ENCODE data around the gene UGT1A10. TPM values are rescaled to one million over a fixed set of nuclear protein-coding genes. Genes with fewer than 3 reads are reported as not detected.
"Not testable (repeated sequence)": the region's sequence is repeated elsewhere in the genome, so short reads cannot be mapped to it uniquely, and the experiment has no call there.

Gene UGT1A10
- not detected for total RNA-seq

DNA sequence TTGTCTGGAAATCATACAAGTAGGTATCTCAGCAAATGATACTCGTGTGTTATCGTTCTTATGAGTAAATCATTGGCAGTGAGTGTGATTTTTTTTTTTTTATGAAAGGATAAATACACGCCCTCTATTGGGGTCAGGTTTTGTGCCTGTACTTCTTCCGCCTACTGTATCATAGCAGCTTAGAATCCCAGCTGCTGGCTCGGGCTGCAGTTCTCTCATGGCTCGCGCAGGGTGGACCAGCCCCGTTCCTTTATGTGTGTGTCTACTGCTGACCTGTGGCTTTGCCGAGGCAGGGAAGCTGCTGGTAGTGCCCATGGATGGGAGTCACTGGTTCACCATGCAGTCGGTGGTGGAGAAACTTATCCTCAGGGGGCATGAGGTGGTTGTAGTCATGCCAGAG is at the start of gene UGT1A10:
UGT1A10 (plus strand) TSS at position 143 of the 400 bp plus-strand sequence; CDS start at position 218, 75 bp downstream.
- peaks cover 34% of the 10 kb centered on the region for H3K27me3 Mint-ChIP-seq (ENCODE audit: low read depth)
- DNase-seq; H3K9me3 Mint-ChIP-seq; H3K36me3 Mint-ChIP-seq (ENCODE audit: insufficient read depth); H3K4me1 Mint-ChIP-seq (ENCODE audit: low read depth); ATAC-seq; H3K4me3 Mint-ChIP-seq: not testable (repeated sequence)

- Mint-ChIP-seq H3K9me3 (no peaks in the 10 kb centered on the region), H3K27me3 (ENCODE audit: low read depth) (peaks cover 40% of the 10 kb centered on the region), H3K4me3 (no peak overlapping the region), H3K4me1 (ENCODE audit: low read depth) (no peaks in the 10 kb centered on the region), H3K36me3 (ENCODE audit: insufficient read depth) (no peaks in the 10 kb centered on the region)
- ATAC-seq (no peak), DNase-seq (no peak)
Observed at GRCh38 chr2:233588400-233588799, 47.8 kb upstream of the UGT1A10 start.

DNA sequence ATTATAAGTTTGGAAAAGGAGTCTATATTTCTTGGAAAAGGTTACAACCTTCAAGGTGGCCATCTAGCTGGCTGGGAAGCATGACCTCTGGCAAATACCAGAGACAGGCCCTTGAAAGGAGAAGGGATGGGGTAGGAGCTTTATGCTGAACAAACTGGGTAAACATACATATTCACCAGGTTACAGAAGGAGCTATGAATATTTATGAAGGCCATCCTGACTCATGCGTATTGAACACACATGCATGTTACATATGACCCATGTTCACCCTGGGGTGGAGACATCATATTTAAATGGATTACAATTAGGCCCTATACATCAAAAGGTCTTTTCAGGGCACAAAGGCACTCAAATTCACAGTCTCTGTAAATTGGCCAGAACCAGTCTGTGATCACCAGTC is 43.5 kb upstream of the UGT1A10 start:
- ATAC-seq; H3K36me3 Mint-ChIP-seq (ENCODE audit: insufficient read depth); H3K4me1 Mint-ChIP-seq (ENCODE audit: low read depth); H3K9me3 Mint-ChIP-seq; DNase-seq; H3K4me3 Mint-ChIP-seq: not testable (repeated sequence)
- H3K27me3 Mint-ChIP-seq (ENCODE audit: low read depth), result peaks cover 23% of the 10 kb centered on the region

DNA sequence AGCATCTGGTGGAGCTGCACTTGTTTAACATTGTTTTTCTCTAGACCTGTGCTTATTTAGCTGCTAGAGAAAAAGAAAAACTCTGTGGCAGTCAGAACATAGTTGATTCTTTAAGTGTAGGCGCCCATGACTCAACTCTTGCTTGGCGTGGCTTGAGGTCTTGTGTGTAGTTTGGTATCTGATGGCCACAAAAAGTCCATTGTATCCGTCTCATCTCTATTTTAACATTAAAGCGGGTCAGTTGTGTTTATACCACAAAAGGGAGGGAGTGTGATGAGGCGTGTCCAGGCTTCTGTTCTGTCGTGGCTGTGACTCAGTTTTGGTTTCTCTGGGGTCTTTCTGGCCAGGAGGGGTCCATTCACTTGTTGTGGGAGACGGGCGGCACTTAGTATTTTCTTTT is 43.0 kb upstream of the UGT1A10 start:
- no peaks in the 10 kb centered on the region for H3K36me3 Mint-ChIP-seq (ENCODE audit: insufficient read depth)
- H3K4me1 Mint-ChIP-seq (ENCODE audit: low read depth), result no peaks in the 10 kb centered on the region
- H3K4me3 Mint-ChIP-seq, result no peak overlapping the region
- DNase-seq (no peak), ATAC-seq (no peak)
- no peaks in the 10 kb centered on the region for H3K9me3 Mint-ChIP-seq
- H3K27me3 Mint-ChIP-seq (ENCODE audit: low read depth), result peaks cover 21% of the 10 kb centered on the region

DNA sequence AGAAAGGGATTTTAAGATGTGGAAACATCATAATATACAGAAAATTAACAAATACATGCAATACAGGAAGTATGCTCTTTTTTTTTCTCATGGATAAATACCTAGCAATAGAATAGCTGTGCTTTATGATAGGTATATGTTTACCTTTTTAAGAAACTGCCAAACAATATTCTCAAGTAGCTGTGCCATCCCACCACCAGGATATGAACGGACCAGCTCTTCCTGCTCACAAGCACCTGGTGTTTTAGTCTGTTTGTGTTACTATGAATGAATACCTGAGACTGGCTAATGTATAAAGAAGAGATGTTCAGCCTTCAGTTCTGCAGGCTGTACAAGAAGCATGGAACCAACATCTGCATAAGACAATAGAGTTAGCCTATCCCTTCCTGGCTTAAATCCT is 38.7 kb upstream of the UGT1A10 start:
- Mint-ChIP-seq H3K9me3 (no peaks in the 10 kb centered on the region), H3K36me3 (ENCODE audit: insufficient read depth) (no peaks in the 10 kb centered on the region), H3K4me3 (no peak overlapping the region), H3K4me1 (ENCODE audit: low read depth) (no peaks in the 10 kb centered on the region), H3K27me3 (ENCODE audit: low read depth) (peaks cover 25% of the 10 kb centered on the region)
- ATAC-seq, result no peak
- no peak for DNase-seq

DNA sequence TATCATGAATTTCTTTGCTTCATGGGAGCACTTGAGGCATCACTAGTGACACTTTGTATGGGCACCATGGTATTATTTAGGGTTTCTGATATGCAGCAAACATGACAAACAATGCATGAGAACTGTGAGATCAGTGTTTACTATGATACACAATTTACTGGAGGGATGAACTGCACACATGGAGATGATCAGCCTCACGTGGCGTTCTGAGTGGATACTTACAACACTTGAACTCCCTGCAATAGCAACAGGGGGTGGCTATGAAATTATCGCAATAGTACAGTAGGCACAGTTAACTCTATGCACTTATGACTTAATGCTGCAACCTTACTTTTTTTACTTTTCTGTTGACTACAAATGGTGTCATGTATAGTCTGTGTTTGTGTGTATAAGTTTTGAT is 37.3 kb upstream of the UGT1A10 start:
- H3K4me3 Mint-ChIP-seq, result no peak overlapping the region
- H3K27me3 Mint-ChIP-seq (ENCODE audit: low read depth), result peaks cover 29% of the 10 kb centered on the region
- ATAC-seq (no peak), DNase-seq (no peak)
- H3K4me1 Mint-ChIP-seq (ENCODE audit: low read depth), result no peaks in the 10 kb centered on the region
- H3K9me3 Mint-ChIP-seq, result no peaks in the 10 kb centered on the region
- H3K36me3 Mint-ChIP-seq (ENCODE audit: insufficient read depth), result no peaks in the 10 kb centered on the region

DNA sequence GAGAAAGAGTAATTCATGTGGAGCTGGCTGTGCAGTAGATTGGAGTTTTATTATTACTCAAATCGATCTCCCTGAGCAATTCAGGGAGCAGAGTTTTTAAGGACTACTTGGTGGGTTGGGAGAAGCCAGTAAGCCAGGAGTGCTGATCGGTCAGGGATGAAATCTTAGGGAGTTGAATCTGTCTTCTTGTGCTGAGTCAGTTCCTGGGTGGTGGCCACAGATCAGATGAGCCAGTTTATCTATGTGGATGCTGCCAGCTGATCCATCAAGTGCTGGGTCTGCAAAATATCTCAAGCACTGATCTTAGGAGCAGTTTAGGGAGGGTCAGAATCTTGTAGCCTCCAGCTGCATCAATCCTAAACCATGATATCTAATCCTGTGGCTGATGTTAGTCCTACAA is 35.9 kb upstream of the UGT1A10 start:
- DNase-seq (no peak), ATAC-seq (no peak)
- Mint-ChIP-seq H3K4me1 (ENCODE audit: low read depth) (no peaks in the 10 kb centered on the region), H3K27me3 (ENCODE audit: low read depth) (peaks cover 25% of the 10 kb centered on the region), H3K36me3 (ENCODE audit: insufficient read depth) (no peaks in the 10 kb centered on the region), H3K4me3 (no peak overlapping the region), H3K9me3 (no peaks in the 10 kb centered on the region)

GRCh38 chr2:233602076-233602475 is 34.2 kb upstream of the UGT1A10 start:
- Mint-ChIP-seq H3K27me3 (ENCODE audit: low read depth) (peaks cover 25% of the 10 kb centered on the region), H3K36me3 (ENCODE audit: insufficient read depth) (no peaks in the 10 kb centered on the region), H3K9me3 (peaks cover 3% of the 10 kb centered on the region), H3K4me3 (no peak overlapping the region), H3K4me1 (ENCODE audit: low read depth) (no peaks in the 10 kb centered on the region)
- DNase-seq (no peak), ATAC-seq (no peak)

DNA sequence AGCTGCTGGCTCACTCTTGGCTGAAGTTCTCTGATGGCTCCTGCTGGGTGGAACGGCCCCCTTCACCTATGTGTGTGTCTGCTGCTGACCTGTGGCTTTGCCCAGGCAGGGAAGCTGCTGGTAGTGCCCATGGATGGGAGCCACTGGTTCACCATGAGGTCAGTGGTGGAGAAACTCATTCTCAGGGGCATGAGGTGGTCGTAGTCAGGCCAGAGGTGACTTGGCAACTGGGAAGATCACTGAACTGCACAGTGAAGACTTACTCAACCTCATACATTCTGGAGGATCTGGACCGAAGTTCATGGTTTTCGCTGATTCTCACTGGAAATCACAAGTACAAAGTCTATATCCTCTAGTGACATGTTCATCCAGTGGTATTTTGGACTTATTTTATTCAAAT is 32.7 kb upstream of the UGT1A10 start:
- no peaks in the 10 kb centered on the region for H3K4me1 Mint-ChIP-seq (ENCODE audit: low read depth)
- H3K4me3 Mint-ChIP-seq, result no peak overlapping the region
- H3K27me3 Mint-ChIP-seq (ENCODE audit: low read depth), result peaks cover 25% of the 10 kb centered on the region
- H3K9me3 Mint-ChIP-seq, result peaks cover 3% of the 10 kb centered on the region
- no peaks in the 10 kb centered on the region for H3K36me3 Mint-ChIP-seq (ENCODE audit: insufficient read depth)
- ATAC-seq (no peak), DNase-seq (no peak)

DNA sequence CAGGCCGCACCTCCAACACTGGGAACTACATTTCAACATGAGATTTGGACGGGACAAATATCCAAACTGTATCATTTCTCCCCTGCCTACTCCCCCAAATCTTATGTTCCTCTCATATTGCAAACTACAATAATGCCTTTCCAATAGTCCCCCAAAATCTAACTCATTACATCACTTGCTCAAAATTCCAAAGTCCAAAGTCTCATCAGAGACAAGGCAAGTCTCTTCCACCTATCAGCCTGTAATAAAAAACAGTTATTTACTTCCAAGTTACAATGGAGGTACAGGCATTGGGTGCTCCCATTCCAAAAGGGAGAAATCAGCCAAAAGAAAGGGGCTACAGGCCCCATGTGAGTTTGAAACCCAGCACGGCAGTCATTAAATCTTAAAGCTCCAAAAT is 31.4 kb upstream of the UGT1A10 start:
- H3K9me3 Mint-ChIP-seq, result peaks cover 3% of the 10 kb centered on the region
- ATAC-seq (no peak), DNase-seq (no peak)
- peaks cover 25% of the 10 kb centered on the region for H3K27me3 Mint-ChIP-seq (ENCODE audit: low read depth)
- H3K4me1 Mint-ChIP-seq (ENCODE audit: low read depth), result no peaks in the 10 kb centered on the region
- H3K4me3 Mint-ChIP-seq, result no peak overlapping the region
- no peaks in the 10 kb centered on the region for H3K36me3 Mint-ChIP-seq (ENCODE audit: insufficient read depth)

DNA sequence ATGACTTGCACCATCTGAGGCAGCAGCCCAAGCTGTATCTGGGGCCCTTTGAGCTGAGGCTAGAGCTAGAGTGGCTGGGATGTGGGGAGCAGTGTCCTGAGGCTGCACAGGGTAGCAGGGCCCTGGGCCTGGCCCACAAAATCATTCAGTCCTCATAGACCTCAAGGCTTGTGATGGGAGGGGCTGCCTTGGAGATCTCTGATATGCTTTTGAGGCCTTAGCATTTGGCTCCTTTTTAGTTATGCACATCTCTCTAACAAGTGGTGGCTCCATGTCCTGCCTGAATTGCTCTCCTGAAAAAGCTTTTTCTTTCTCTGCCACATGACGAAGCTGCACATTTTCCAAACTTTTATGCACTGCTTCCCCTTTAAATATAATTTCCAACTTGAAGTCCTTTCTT is 30.6 kb upstream of the UGT1A10 start:
- H3K27me3 Mint-ChIP-seq (ENCODE audit: low read depth), result peaks cover 19% of the 10 kb centered on the region
- H3K4me3 Mint-ChIP-seq, result no peak overlapping the region
- ATAC-seq (no peak), DNase-seq (no peak)
- no peaks in the 10 kb centered on the region for H3K4me1 Mint-ChIP-seq (ENCODE audit: low read depth)
- peaks cover 8% of the 10 kb centered on the region for H3K9me3 Mint-ChIP-seq
- no peaks in the 10 kb centered on the region for H3K36me3 Mint-ChIP-seq (ENCODE audit: insufficient read depth)

- Mint-ChIP-seq H3K4me3 (no peak overlapping the region), H3K4me1 (ENCODE audit: low read depth) (no peaks in the 10 kb centered on the region), H3K9me3 (peaks cover 18% of the 10 kb centered on the region), H3K36me3 (ENCODE audit: insufficient read depth) (peaks cover 2% of the 10 kb centered on the region), H3K27me3 (ENCODE audit: low read depth) (peaks cover 32% of the 10 kb centered on the region)
- ATAC-seq (no peak), DNase-seq (no peak)
Observed at GRCh38 chr2:233611284-233611683, 25.0 kb upstream of the UGT1A10 start.

- not testable (repeated sequence) for H3K4me1 Mint-ChIP-seq (ENCODE audit: low read depth); H3K36me3 Mint-ChIP-seq (ENCODE audit: insufficient read depth); H3K4me3 Mint-ChIP-seq; DNase-seq; ATAC-seq; H3K9me3 Mint-ChIP-seq
- H3K27me3 Mint-ChIP-seq (ENCODE audit: low read depth), result peaks cover 54% of the 10 kb centered on the region
Observed at GRCh38 chr2:233617476-233617875, 18.8 kb upstream of the UGT1A10 start, which contains the start of gene UGT1A8. Gene UGT1A8 (plus strand): TSS chr2:233617633. CDS start chr2:233617708, 75 bp downstream.

- H3K9me3 Mint-ChIP-seq, result no peaks in the 10 kb centered on the region
- H3K4me1 Mint-ChIP-seq (ENCODE audit: low read depth), result no peaks in the 10 kb centered on the region
- no peak overlapping the region for H3K4me3 Mint-ChIP-seq
- DNase-seq (no peak), ATAC-seq (no peak)
- no peaks in the 10 kb centered on the region for H3K36me3 Mint-ChIP-seq (ENCODE audit: insufficient read depth)
- H3K27me3 Mint-ChIP-seq (ENCODE audit: low read depth), result peaks cover 47% of the 10 kb centered on the region
Observed at GRCh38 chr2:233620204-233620603, 16.0 kb upstream of the UGT1A10 start.

DNA sequence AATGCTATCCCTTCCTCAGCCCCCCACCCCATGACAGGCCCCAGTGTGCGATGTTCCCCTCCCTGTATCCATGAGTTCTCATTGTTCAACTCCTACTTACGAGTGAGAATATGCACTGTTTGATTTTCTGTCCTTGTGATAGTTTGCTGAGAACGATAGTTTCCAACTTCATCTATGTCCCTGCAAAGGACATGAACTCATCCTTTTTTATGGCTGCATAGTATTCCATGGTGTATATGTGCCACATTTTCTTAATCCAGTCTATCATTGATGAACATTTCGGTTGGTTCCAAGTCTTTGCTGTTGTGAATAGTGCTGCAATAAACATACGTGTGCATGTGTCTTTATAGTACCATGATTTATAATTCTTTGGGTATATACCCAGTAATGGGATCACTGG is 14.4 kb upstream of the UGT1A10 start:
- not testable (repeated sequence) for H3K9me3 Mint-ChIP-seq; ATAC-seq; H3K4me1 Mint-ChIP-seq (ENCODE audit: low read depth); H3K36me3 Mint-ChIP-seq (ENCODE audit: insufficient read depth); DNase-seq; H3K4me3 Mint-ChIP-seq
- H3K27me3 Mint-ChIP-seq (ENCODE audit: low read depth), result peaks cover 40% of the 10 kb centered on the region

Measured in activated T-cell treated with anti-CD3 and anti-CD28 coated beads, Interleukin-2, amount 50 U/mL, for 4 hours (primary cell).